ENCODE measurements around the gene TMEM272. TPM values are rescaled to one million over a fixed set of nuclear protein-coding genes. Genes with fewer than 3 reads are reported as not detected.
A peak's percentile ranks its signal among the peaks of the same experiment; 100 is the strongest.

Gene TMEM272
- total RNA-seq, 6 donors from 2014 or later = 0.13 to 0.44 (median 0.17) TPM; not detected in 3

DNA sequence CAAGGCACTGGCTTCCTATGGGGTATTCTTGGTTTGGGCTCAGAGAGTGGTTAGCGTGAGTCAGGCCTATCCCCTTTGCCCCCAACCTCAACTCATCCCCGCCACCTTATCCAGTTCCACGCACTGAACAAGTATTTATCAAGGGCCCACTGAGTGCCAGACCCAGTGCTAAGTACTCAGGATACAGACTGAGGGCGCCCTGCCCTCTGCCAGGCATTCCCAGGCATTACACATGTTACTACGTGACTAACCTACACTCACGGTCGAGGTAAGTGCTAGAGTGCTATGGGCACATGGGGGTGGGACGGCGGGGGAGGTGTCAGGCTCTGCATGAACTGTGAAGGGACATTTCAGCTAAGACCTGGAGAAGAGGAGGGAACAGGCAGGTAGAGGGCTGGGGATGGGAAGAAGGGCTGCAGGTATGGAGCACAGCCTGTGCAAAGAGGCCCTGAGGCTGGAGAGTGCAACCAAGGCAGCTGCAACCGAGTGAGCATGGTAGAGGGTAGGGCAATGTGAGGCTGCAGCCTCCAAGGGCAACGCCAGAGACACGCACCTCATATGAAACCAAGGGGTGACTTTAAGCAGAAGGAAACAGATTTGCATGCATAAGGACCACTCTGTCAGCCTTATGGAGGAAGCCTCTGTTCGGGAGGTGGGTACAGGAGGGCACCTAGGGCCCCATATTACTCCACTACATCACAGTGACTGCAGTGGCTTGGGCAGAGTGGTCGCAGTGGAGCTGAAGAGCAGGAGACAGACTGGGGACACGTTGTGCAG lies 63.5 kb downstream of the TMEM272 start:
- Histone ChIP-seq H3K9me3 (no peaks in the 10 kb centered on the region), H3K36me3 (no peaks in the 10 kb centered on the region), H3K27me3 (no peaks in the 10 kb centered on the region), H3K4me1 (peaks cover 6 to 12% (median 8%) of the 10 kb centered on the region in 4 donors), H3K4me3 (no peak overlapping the region), H3K27ac (no peak overlapping the region)
- WGBS, 2 donors = 70 to 76% methylated on average over 15 of the region's 15 CpGs
- ATAC-seq (ENCODE audit: low FRiP score in 2 of 2) = peak; percentile 40 to 69
- TF ChIP-seq, protein P1, sequence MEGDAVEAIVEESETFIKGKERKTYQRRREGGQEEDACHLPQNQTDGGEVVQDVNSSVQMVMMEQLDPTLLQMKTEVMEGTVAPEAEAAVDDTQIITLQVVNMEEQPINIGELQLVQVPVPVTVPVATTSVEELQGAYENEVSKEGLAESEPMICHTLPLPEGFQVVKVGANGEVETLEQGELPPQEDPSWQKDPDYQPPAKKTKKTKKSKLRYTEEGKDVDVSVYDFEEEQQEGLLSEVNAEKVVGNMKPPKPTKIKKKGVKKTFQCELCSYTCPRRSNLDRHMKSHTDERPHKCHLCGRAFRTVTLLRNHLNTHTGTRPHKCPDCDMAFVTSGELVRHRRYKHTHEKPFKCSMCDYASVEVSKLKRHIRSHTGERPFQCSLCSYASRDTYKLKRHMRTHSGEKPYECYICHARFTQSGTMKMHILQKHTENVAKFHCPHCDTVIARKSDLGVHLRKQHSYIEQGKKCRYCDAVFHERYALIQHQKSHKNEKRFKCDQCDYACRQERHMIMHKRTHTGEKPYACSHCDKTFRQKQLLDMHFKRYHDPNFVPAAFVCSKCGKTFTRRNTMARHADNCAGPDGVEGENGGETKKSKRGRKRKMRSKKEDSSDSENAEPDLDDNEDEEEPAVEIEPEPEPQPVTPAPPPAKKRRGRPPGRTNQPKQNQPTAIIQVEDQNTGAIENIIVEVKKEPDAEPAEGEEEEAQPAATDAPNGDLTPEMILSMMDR (IDR thresholded peaks at IDR 0.05) = peak in 4 of 6 experiments; percentile 23 to 49 (median 48)
- no peak for TF ChIP-seq POLR2AphosphoS5 (IDR thresholded peaks at IDR 0.05)
- peak in 1 of 2 donors; percentile 59 for DNase-seq

DNA sequence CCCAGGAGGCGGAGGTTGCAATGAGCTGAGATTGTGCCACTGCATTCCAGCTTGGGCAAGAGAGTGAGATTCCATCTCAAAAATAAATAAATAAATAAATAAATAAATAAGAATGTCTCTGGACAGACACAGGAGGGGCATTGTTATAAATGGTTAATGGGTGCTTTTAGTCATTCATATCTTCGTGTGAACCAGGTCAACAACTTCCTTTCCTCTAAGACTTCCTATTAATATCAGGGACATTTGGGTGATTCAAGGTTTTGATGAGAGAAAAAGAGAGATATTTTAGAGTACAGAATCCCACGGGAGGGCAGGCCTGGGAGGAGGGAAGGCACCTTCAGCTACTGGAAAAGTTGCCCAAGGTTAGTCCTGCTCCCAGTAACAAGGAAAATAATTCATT lies 64.9 kb downstream of the TMEM272 start:
- ATAC-seq (ENCODE audit: low FRiP score in 2 of 2) (no peak), DNase-seq (no peak)
- no peaks in the 10 kb centered on the region for H3K27me3 ChIP-seq
- H3K36me3 ChIP-seq = no peaks in the 10 kb centered on the region
- no peak overlapping the region for H3K4me3 ChIP-seq
- 67 to 75% methylated on average over 3 of the region's 3 CpGs for WGBS, 2 donors
- TF ChIP-seq POLR2AphosphoS5 (IDR thresholded peaks at IDR 0.05) (no peak), EP300 (IDR thresholded peaks at IDR 0.05) (no peak), POLR2A (IDR thresholded peaks at IDR 0.05) (no peak)
- TF ChIP-seq, protein P1 (IDR thresholded peaks at IDR 0.05) = no peak
- H3K4me1 ChIP-seq = no peaks in the 10 kb centered on the region
- no peak overlapping the region for H3K27ac ChIP-seq
- H3K9me3 ChIP-seq = no peaks in the 10 kb centered on the region

DNA sequence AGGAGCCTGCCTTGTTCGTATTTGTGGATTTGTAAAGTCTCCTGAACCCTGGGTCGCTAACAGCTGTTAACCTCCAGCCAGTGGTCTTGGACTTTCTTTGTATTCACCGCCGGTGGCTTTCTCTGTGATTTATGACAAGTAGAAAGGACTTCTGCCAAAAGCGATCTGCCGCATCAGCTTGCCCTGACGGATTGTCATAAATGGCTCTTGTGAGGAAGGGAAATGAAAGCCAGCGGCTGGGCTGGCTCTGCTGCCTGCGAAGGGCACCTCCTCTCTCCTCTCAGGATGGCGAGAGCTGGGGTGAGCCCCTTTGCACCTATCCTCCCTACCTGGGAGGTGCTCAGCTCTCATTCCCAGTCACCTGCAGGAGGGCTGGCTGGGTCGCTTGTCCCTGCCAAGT lies 66.6 kb downstream of the TMEM272 start:
- ATAC-seq (ENCODE audit: low FRiP score in 2 of 2) (no peak), DNase-seq (no peak)
- Histone ChIP-seq H3K27ac (no peak overlapping the region), H3K9me3 (no peaks in the 10 kb centered on the region), H3K4me1 (no peaks in the 10 kb centered on the region), H3K36me3 (peaks cover 0 to 5% (median 0%) of the 10 kb centered on the region in 4 donors), H3K27me3 (no peaks in the 10 kb centered on the region), H3K4me3 (no peak overlapping the region)
- WGBS, 2 donors = 58 to 74% methylated on average over 11 of the region's 11 CpGs
- TF ChIP-seq EP300 (IDR thresholded peaks at IDR 0.05) (no peak), POLR2AphosphoS5 (IDR thresholded peaks at IDR 0.05) (no peak), POLR2A (IDR thresholded peaks at IDR 0.05) (no peak)
- TF ChIP-seq, protein P1 (IDR thresholded peaks at IDR 0.05) = no peak

GRCh38 chr13:51777921-51778320 lies 67.1 kb downstream of the TMEM272 start:
- WGBS, 2 donors = 77 to 84% methylated on average over 6 to 9 of the region's 9 CpGs
- H3K27ac ChIP-seq = no peak overlapping the region

More at GRCh38 chr13:51777921-51778320, 67.1 kb downstream of the TMEM272 start:
- DNase-seq (no peak), ATAC-seq (ENCODE audit: low FRiP score in 2 of 2) (no peak)
- no peak for TF ChIP-seq EP300 (IDR thresholded peaks at IDR 0.05)
- TF ChIP-seq, protein P1 (IDR thresholded peaks at IDR 0.05) = no peak
- TF ChIP-seq POLR2A (IDR thresholded peaks at IDR 0.05) = no peak
- no peak for TF ChIP-seq POLR2AphosphoS5 (IDR thresholded peaks at IDR 0.05)
- H3K4me3 ChIP-seq = no peak overlapping the region
- peaks cover 0 to 6% (median 0%) of the 10 kb centered on the region in 4 donors for H3K36me3 ChIP-seq
- no peaks in the 10 kb centered on the region for H3K4me1 ChIP-seq
- H3K9me3 ChIP-seq = no peaks in the 10 kb centered on the region
- no peaks in the 10 kb centered on the region for H3K27me3 ChIP-seq
